Activated naive CD8-positive, alpha-beta T cell (primary cell): ENCODE measurements around the gene TEX10.
A peak's percentile ranks its signal among the peaks of the same experiment; 100 is the strongest.

Experiments used
- H3K27ac Mint-ChIP-seq: one replicate; pipeline ENCODE4 v1.8.0; 2021; ENCODE audit warnings: mixed read lengths
- H3K27me3 Mint-ChIP-seq: one replicate; pipeline ENCODE4 v1.8.0; 2021; ENCODE audit warnings: mixed read lengths
- H3K36me3 Mint-ChIP-seq: one replicate; pipeline ENCODE4 v1.8.0; 2021; ENCODE audit warnings: mixed read lengths
- H3K4me1 Mint-ChIP-seq: one replicate; pipeline ENCODE4 v1.8.0; 2021; ENCODE audit warnings: low read depth, mixed read lengths
- H3K4me3 Mint-ChIP-seq: one replicate; pipeline ENCODE4 v1.8.0; 2021; ENCODE audit warnings: mild to moderate bottlenecking, mixed read lengths
- H3K9me3 Mint-ChIP-seq: one replicate; pipeline ENCODE4 v1.8.0; 2021; ENCODE audit warnings: low read depth, mixed read lengths

Gene TEX10

GRCh38 chr9:100309992-100310391 is 42.8 kb downstream of the TEX10 start:
- Mint-ChIP-seq H3K4me1 (peaks cover 34% of the 10 kb centered on the region), H3K36me3 (peaks cover 32% of the 10 kb centered on the region), H3K27ac (no peak overlapping the region)

GRCh38 chr9:100308965-100309564 is 43.7 kb downstream of the TEX10 start:
- Mint-ChIP-seq H3K27ac (no peak overlapping the region), H3K36me3 (peaks cover 26% of the 10 kb centered on the region), H3K4me1 (peaks cover 30% of the 10 kb centered on the region), H3K27me3 (no peaks in the 10 kb centered on the region), H3K4me3 (no peak overlapping the region), H3K9me3 (no peaks in the 10 kb centered on the region)

More at GRCh38 chr9:100309992-100310391, 42.8 kb downstream of the TEX10 start:
- Mint-ChIP-seq H3K27me3 (no peaks in the 10 kb centered on the region), H3K9me3 (no peaks in the 10 kb centered on the region), H3K4me3 (no peak overlapping the region)

DNA sequence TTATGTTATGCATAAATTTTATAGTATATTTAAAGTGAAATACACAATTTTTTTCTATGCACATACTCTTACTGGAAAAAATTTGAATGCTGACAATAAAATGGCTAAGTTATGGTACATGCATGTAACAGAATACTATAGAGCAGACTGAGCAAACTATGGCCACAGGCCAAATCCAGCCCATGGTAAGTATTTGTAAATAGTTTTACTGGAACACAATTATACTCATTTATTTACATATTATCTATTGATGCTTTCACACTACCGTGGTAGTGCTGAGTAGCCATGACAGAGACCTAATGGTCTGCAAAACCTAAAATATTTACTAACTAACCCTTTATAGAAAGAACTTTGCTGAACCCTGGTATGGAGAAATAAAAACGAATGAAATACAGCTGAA is 45.7 kb downstream of the TEX10 start:
- Mint-ChIP-seq H3K36me3 (peaks cover 25% of the 10 kb centered on the region), H3K9me3 (no peaks in the 10 kb centered on the region), H3K4me1 (peaks cover 28% of the 10 kb centered on the region), H3K27ac (no peak overlapping the region), H3K27me3 (no peaks in the 10 kb centered on the region), H3K4me3 (no peak overlapping the region)

- no peak overlapping the region for H3K27ac Mint-ChIP-seq
- H3K36me3 Mint-ChIP-seq: peaks cover 19% of the 10 kb centered on the region
- no peaks in the 10 kb centered on the region for H3K9me3 Mint-ChIP-seq
- H3K4me1 Mint-ChIP-seq: peaks cover 22% of the 10 kb centered on the region
- H3K4me3 Mint-ChIP-seq: no peak overlapping the region
- H3K27me3 Mint-ChIP-seq: no peaks in the 10 kb centered on the region
Observed at GRCh38 chr9:100306283-100306682, 46.5 kb downstream of the TEX10 start.

DNA sequence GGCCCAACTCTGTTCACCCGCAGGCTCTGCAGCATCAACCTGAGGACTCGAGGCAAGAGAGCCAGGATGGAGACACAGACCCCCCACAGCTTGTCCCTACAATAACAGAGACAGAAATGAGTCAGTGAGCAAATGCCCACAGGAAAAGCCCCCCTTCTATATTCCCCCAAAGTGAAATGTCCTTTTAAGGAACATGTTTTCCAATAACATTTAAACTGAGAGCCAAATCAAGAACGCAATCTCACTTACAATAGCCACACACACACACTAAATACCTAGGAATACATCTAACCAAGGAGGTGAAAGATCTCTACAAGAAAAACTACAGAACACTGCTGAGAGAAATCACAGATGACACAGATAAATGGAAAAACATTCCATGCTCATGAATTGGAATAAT is 49.0 kb downstream of the TEX10 start:
- Mint-ChIP-seq H3K4me3 (no peak overlapping the region), H3K36me3 (peaks cover 11% of the 10 kb centered on the region), H3K27ac (peak overlapping the region; percentile 62), H3K27me3 (no peaks in the 10 kb centered on the region), H3K9me3 (no peaks in the 10 kb centered on the region), H3K4me1 (peaks cover 9% of the 10 kb centered on the region)

GRCh38 chr9:100298378-100298777 is 54.4 kb downstream of the TEX10 start:
- H3K9me3 Mint-ChIP-seq: no peaks in the 10 kb centered on the region
- H3K36me3 Mint-ChIP-seq: peaks cover 4% of the 10 kb centered on the region
- H3K27me3 Mint-ChIP-seq: no peaks in the 10 kb centered on the region
- peak overlapping the region; percentile 58 for H3K27ac Mint-ChIP-seq
- H3K4me1 Mint-ChIP-seq: peaks cover 3% of the 10 kb centered on the region
- H3K4me3 Mint-ChIP-seq: no peak overlapping the region

- Mint-ChIP-seq H3K27me3 (no peaks in the 10 kb centered on the region), H3K4me1 (no peaks in the 10 kb centered on the region), H3K9me3 (no peaks in the 10 kb centered on the region), H3K36me3 (peaks cover 5% of the 10 kb centered on the region), H3K4me3 (no peak overlapping the region), H3K27ac (peak overlapping the region; percentile 24)
Observed at GRCh38 chr9:100296407-100296806, 56.3 kb downstream of the TEX10 start.

GRCh38 chr9:100295240-100295639 is 57.5 kb downstream of the TEX10 start:
- H3K27ac Mint-ChIP-seq: peak overlapping the region; percentile 34
- peaks cover 7% of the 10 kb centered on the region for H3K36me3 Mint-ChIP-seq
- no peaks in the 10 kb centered on the region for H3K27me3 Mint-ChIP-seq
- H3K9me3 Mint-ChIP-seq: no peaks in the 10 kb centered on the region
- no peaks in the 10 kb centered on the region for H3K4me1 Mint-ChIP-seq
- H3K4me3 Mint-ChIP-seq: no peak overlapping the region

- H3K36me3 Mint-ChIP-seq: peaks cover 11% of the 10 kb centered on the region
- no peak overlapping the region for H3K4me3 Mint-ChIP-seq
- no peaks in the 10 kb centered on the region for H3K27me3 Mint-ChIP-seq
- H3K4me1 Mint-ChIP-seq: no peaks in the 10 kb centered on the region
- peak overlapping the region; percentile 34 for H3K27ac Mint-ChIP-seq
- no peaks in the 10 kb centered on the region for H3K9me3 Mint-ChIP-seq
Observed at GRCh38 chr9:100294806-100295205, 57.9 kb downstream of the TEX10 start.

DNA sequence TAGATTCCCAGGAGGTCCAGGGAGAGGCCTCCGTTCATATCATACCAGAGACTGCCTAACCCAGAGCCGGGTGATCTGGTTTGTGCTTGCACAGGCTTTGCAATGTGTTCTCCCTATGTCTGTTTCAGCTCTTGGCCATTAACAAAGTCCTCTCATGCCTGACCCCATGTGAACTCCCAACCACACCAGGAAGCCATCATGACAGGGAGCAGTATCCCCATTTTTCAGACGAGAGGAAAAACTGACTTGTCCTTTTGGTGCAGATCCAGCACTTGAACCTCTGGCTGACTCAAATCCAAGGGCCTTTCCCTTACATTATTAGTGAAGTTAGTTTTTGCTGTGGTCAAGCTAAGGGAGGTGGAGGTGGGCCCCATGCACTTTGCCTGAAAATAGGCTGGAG is 58.4 kb downstream of the TEX10 start:
- peaks cover 14% of the 10 kb centered on the region for H3K36me3 Mint-ChIP-seq
- no peak overlapping the region for H3K27ac Mint-ChIP-seq
- no peaks in the 10 kb centered on the region for H3K4me1 Mint-ChIP-seq
- no peak overlapping the region for H3K4me3 Mint-ChIP-seq
- H3K9me3 Mint-ChIP-seq: no peaks in the 10 kb centered on the region
- no peaks in the 10 kb centered on the region for H3K27me3 Mint-ChIP-seq

DNA sequence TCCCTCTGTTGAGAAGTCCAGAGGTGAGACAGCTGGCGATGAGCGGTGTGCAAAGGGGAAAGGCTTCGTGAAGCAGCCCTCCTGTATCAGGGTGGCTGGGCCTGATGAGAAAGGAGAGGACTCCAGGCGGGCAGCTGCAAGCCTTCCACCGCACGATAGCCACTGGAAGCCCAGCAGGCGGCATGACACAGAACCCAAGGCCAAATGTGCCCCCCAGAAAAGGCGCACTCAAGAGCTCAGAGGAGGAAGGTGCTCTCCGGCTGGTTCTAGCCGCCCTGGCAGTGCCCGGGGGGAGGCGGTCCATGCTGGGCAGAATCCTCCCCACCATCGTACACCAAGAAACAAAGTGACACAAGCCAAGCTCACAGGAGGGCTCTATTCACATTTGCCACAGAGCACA is 60.3 kb downstream of the TEX10 start:
- H3K36me3 Mint-ChIP-seq: peaks cover 28% of the 10 kb centered on the region
- no peak overlapping the region for H3K27ac Mint-ChIP-seq
- no peaks in the 10 kb centered on the region for H3K4me1 Mint-ChIP-seq
- no peak overlapping the region for H3K4me3 Mint-ChIP-seq
- H3K9me3 Mint-ChIP-seq: peaks cover 4% of the 10 kb centered on the region
- H3K27me3 Mint-ChIP-seq: no peaks in the 10 kb centered on the region

DNA sequence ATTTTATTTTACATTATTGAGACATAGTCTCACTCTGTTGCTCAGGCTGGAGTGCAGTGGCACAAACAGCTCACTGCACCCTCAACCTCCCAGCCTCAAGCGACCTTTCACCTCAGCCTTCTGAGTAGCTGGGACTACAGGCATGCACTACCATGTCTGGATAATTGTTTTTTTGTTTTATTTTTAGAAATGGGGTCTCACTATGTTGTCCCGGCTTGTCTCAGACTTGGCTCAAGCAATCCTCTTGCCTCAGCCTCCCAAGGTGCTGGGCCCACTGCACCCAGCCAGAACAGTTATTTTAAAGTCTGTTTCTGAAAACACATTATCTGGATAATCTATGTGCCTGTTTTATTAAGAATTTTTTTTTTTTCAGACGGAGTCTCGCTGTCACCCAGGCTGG is 62.0 kb downstream of the TEX10 start:
- Mint-ChIP-seq H3K27me3 (no peaks in the 10 kb centered on the region), H3K27ac (no peak overlapping the region), H3K36me3 (peaks cover 41% of the 10 kb centered on the region), H3K4me1 (no peaks in the 10 kb centered on the region), H3K4me3 (no peak overlapping the region), H3K9me3 (peaks cover 10% of the 10 kb centered on the region)

GRCh38 chr9:100287186-100287585 is 65.6 kb downstream of the TEX10 start:
- Mint-ChIP-seq H3K27ac (no peak overlapping the region), H3K4me3 (no peak overlapping the region), H3K4me1 (no peaks in the 10 kb centered on the region), H3K9me3 (peaks cover 22% of the 10 kb centered on the region), H3K36me3 (peaks cover 62% of the 10 kb centered on the region), H3K27me3 (no peaks in the 10 kb centered on the region)

DNA sequence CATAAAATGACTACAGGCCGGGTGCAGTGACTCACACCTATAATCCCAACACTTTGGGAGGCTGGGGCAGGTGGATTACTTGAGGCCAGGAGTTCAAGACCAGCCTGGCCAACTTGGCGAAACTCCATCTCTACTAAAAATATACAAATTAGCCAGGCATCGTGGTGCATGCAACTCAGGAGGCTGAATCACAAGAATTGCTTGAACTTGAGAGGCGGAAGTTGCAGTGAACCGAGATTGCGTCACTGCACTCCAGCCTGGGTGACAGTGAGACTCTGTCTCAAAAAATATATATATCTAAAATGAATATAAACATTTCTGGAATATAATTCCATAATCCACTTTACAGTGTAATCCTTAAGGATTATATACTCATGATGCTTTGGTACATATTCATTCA is 66.5 kb downstream of the TEX10 start:
- Mint-ChIP-seq H3K36me3 (peaks cover 61% of the 10 kb centered on the region), H3K4me3 (no peak overlapping the region), H3K9me3 (peaks cover 22% of the 10 kb centered on the region), H3K27me3 (no peaks in the 10 kb centered on the region), H3K27ac (no peak overlapping the region), H3K4me1 (no peaks in the 10 kb centered on the region)

DNA sequence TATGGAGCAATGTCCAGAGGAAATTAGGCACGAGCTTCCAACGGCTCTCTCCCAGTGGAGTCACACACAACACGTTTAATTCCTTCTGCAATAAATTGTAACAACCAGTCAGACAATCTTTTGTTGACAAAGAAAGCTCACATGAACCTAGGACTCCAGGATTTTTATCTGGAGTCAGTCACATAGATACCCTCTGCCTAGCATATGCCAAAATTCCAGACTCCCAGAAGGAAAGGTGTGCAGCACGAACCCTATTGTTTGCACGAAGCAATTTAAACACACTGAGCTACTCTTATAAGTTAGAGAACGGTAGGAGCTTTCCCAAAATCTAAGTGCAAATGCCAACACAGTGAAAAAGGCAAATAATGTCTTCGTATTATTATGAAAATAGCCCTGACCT is 67.1 kb downstream of the TEX10 start:
- peaks cover 60% of the 10 kb centered on the region for H3K36me3 Mint-ChIP-seq
- H3K9me3 Mint-ChIP-seq: peaks cover 22% of the 10 kb centered on the region
- H3K4me1 Mint-ChIP-seq: no peaks in the 10 kb centered on the region
- no peak overlapping the region for H3K4me3 Mint-ChIP-seq
- no peak overlapping the region for H3K27ac Mint-ChIP-seq
- no peaks in the 10 kb centered on the region for H3K27me3 Mint-ChIP-seq

- H3K36me3 Mint-ChIP-seq: peaks cover 59% of the 10 kb centered on the region
- no peaks in the 10 kb centered on the region for H3K27me3 Mint-ChIP-seq
- no peak overlapping the region for H3K27ac Mint-ChIP-seq
- H3K4me3 Mint-ChIP-seq: no peak overlapping the region
- peaks cover 22% of the 10 kb centered on the region for H3K9me3 Mint-ChIP-seq
- no peaks in the 10 kb centered on the region for H3K4me1 Mint-ChIP-seq
Observed at GRCh38 chr9:100285080-100285479, 67.7 kb downstream of the TEX10 start.
